WTC11 (cell line): ENCODE results near the gene PMEPA1. TPM values are rescaled to one million over a fixed set of nuclear protein-coding genes. Genes with fewer than 3 reads are reported as not detected.
A peak's percentile ranks its signal among the peaks of the same experiment; 100 is the strongest.

Experiments used
- ATAC-seq: fragments of 200-7000 bp; cut with Tn5 transposase; 2 replicates; pipeline ENCODE4 v1.10.0; 2021; ENCODE audit warnings: mild to moderate bottlenecking, moderate library complexity
- CTCF ChIA-PET: fragments of 300-600 bp; sonication (Branson Sonifier 250); formaldehyde crosslinking; loops from one replicate; lab custom pipeline; 2021; ENCODE audit warnings: antibody characterized with exemption; lab: Charles Lee
- POLR2A ChIA-PET: fragments of 350-600 bp; sonication (Branson Sonifier 250); formaldehyde crosslinking; loops from one replicate; lab custom pipeline; 2021; ENCODE audit warnings: antibody characterized with exemption; lab: Charles Lee
- DNase-seq: peaks from one replicate; pipeline ENCODE4 v3.0.0; 2021; ENCODE audit warnings: low spot score
- H3K27ac Mint-ChIP-seq: 2 replicates; pipeline ENCODE4 v1.8.0; 2021; ENCODE audit warnings: mixed read lengths
- H3K27me3 Mint-ChIP-seq: 2 replicates; pipeline ENCODE4 v1.8.0; 2021; ENCODE audit warnings: low read depth, mild to moderate bottlenecking, moderate library complexity, mixed read lengths
- H3K36me3 Mint-ChIP-seq: 2 replicates; pipeline ENCODE4 v1.8.0; 2021; ENCODE audit warnings: mixed read lengths
- H3K4me1 Mint-ChIP-seq: 2 replicates; pipeline ENCODE4 v1.8.0; 2022; ENCODE audit warnings: mixed read lengths
- H3K4me3 Mint-ChIP-seq: 2 replicates; pipeline ENCODE4 v1.8.0; 2021; ENCODE audit warnings: mild to moderate bottlenecking, moderate library complexity, mixed read lengths
- H3K9me3 Mint-ChIP-seq: 2 replicates; pipeline ENCODE4 v1.8.0; 2021; ENCODE audit warnings: mixed read lengths
- ATF2 ChIP-seq: sonication (generic); formaldehyde crosslinking; IDR thresholded peaks from 2 replicates; pipeline ENCODE4 v1.8.1; 2022; ENCODE audit warnings: low read depth, missing genetic modification reagents, borderline replicate concordance
- CBFB ChIP-seq: sonication (generic); formaldehyde crosslinking; IDR thresholded peaks from 2 replicates; pipeline ENCODE4 v1.8.1; 2022; ENCODE audit warnings: mild to moderate bottlenecking, low read depth, missing genetic modification reagents
- CDX4 ChIP-seq: fragments of 250-450 bp; sonication (Bioruptor Pico); IDR thresholded peaks from 2 replicates; pipeline ENCODE4 v1.9.0; 2021; ENCODE audit warnings: moderate library complexity, mild to moderate bottlenecking, inconsistent platforms, borderline replicate concordance
- ELF4 ChIP-seq: sonication (generic); formaldehyde crosslinking; IDR thresholded peaks from 2 replicates; pipeline ENCODE4 v1.8.1; 2022; ENCODE audit warnings: low read depth, mild to moderate bottlenecking, moderate library complexity, missing genetic modification reagents
- ETV6 ChIP-seq: sonication (generic); formaldehyde crosslinking; IDR thresholded peaks from 2 replicates; pipeline ENCODE4 v1.8.1; 2022; ENCODE audit warnings: mild to moderate bottlenecking, missing genetic modification reagents
- GTF2I ChIP-seq: fragments of 250-450 bp; sonication (Bioruptor Pico); conservative IDR thresholded peaks from 2 replicates; pipeline ENCODE4 v1.4.0; 2021; ENCODE audit warnings: mild to moderate bottlenecking
- JUN ChIP-seq: sonication (generic); formaldehyde crosslinking; IDR thresholded peaks from 2 replicates; pipeline ENCODE4 v1.8.0; 2023; ENCODE audit warnings: mild to moderate bottlenecking, missing genetic modification reagents
- MYBL2 ChIP-seq: sonication (generic); formaldehyde crosslinking; IDR thresholded peaks from 2 replicates; pipeline ENCODE4 v1.8.1; 2023; ENCODE audit warnings: mild to moderate bottlenecking, moderate library complexity, missing genetic modification reagents
- NFE2L1 ChIP-seq: sonication (generic); formaldehyde crosslinking; IDR thresholded peaks from 2 replicates; pipeline ENCODE4 v1.8.1; 2023; ENCODE audit warnings: missing genetic modification reagents
- TCF7 ChIP-seq: sonication (generic); formaldehyde crosslinking; IDR thresholded peaks from 2 replicates; pipeline ENCODE4 v1.8.0; 2022; ENCODE audit warnings: mild to moderate bottlenecking, low read depth, missing genetic modification reagents, moderate library complexity
- USF2 ChIP-seq: sonication (generic); formaldehyde crosslinking; IDR thresholded peaks from 2 replicates; pipeline ENCODE4 v1.8.1; 2023; ENCODE audit warnings: mild to moderate bottlenecking, missing genetic modification reagents, moderate library complexity
- ZBTB21 ChIP-seq: sonication (generic); formaldehyde crosslinking; IDR thresholded peaks from 2 replicates; pipeline ENCODE4 v1.8.1; 2023; ENCODE audit warnings: mild to moderate bottlenecking, missing genetic modification reagents, borderline replicate concordance
- ZNF263 ChIP-seq: sonication (generic); formaldehyde crosslinking; IDR thresholded peaks from 2 replicates; pipeline ENCODE4 v1.8.1; 2022; ENCODE audit warnings: low read depth, mild to moderate bottlenecking, moderate library complexity, missing genetic modification reagents
- ZNF423 ChIP-seq: fragments of 250-450 bp; sonication (Bioruptor Pico); IDR thresholded peaks from 2 replicates; pipeline ENCODE4 v2.1.2; 2022; ENCODE audit warnings: mild to moderate bottlenecking, moderate library complexity
- total RNA-seq: library from RNA; stranded (reverse); gene quantifications from 3 replicates; pipeline ENCODE4 v1.2.3, GENCODE V29; 2021
- TF ChIP-seq, protein P1 (sequence below): sonication (generic); formaldehyde crosslinking; IDR thresholded peaks from 2 replicates; pipeline ENCODE4 v1.8.0; 2023; ENCODE audit warnings: missing genetic modification reagents, mild to moderate bottlenecking, borderline replicate concordance
- TF ChIP-seq, protein P2 (sequence below): fragments of 250-450 bp; sonication (Bioruptor Pico); conservative IDR thresholded peaks from 2 replicates; pipeline ENCODE4 v1.9.0; 2021; ENCODE audit warnings: mild to moderate bottlenecking
- TF ChIP-seq, protein P3 (sequence below): sonication (generic); formaldehyde crosslinking; IDR thresholded peaks from 2 replicates; pipeline ENCODE4 v1.8.1; 2023; ENCODE audit warnings: mild to moderate bottlenecking, missing genetic modification reagents

Gene PMEPA1
- total RNA-seq, 1 experiment from 2014 or later = 40.6 TPM

GRCh38 chr20:57608516-57608915 lies 101.3 kb downstream of the PMEPA1 start:
- no peaks in the 10 kb centered on the region for H3K36me3 Mint-ChIP-seq
- ATAC-seq (no peak), DNase-seq (peak; percentile 8)
- no peaks in the 10 kb centered on the region for H3K27me3 Mint-ChIP-seq
- POLR2A ChIA-PET = no interaction called here
- TF ChIP-seq ELF4 (no peak), ZBTB21 (CRISPR knock-in tag) (no peak), ZNF423 (CRISPR knock-in tag) (no peak), CDX4 (no peak), GTF2I (CRISPR knock-in tag) (no peak)
- TF ChIP-seq, protein P1, sequence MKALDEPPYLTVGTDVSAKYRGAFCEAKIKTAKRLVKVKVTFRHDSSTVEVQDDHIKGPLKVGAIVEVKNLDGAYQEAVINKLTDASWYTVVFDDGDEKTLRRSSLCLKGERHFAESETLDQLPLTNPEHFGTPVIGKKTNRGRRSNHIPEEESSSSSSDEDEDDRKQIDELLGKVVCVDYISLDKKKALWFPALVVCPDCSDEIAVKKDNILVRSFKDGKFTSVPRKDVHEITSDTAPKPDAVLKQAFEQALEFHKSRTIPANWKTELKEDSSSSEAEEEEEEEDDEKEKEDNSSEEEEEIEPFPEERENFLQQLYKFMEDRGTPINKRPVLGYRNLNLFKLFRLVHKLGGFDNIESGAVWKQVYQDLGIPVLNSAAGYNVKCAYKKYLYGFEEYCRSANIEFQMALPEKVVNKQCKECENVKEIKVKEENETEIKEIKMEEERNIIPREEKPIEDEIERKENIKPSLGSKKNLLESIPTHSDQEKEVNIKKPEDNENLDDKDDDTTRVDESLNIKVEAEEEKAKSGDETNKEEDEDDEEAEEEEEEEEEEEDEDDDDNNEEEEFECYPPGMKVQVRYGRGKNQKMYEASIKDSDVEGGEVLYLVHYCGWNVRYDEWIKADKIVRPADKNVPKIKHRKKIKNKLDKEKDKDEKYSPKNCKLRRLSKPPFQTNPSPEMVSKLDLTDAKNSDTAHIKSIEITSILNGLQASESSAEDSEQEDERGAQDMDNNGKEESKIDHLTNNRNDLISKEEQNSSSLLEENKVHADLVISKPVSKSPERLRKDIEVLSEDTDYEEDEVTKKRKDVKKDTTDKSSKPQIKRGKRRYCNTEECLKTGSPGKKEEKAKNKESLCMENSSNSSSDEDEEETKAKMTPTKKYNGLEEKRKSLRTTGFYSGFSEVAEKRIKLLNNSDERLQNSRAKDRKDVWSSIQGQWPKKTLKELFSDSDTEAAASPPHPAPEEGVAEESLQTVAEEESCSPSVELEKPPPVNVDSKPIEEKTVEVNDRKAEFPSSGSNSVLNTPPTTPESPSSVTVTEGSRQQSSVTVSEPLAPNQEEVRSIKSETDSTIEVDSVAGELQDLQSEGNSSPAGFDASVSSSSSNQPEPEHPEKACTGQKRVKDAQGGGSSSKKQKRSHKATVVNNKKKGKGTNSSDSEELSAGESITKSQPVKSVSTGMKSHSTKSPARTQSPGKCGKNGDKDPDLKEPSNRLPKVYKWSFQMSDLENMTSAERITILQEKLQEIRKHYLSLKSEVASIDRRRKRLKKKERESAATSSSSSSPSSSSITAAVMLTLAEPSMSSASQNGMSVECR = no peak
- H3K27ac Mint-ChIP-seq = no peak overlapping the region
- CTCF ChIA-PET = interaction anchor here (1.6 to 5.8 kb wide), 2 partner anchors 10 to 13 kb away, joined by 7 to 37 read pairs; partner anchors contain the start of gene ZBP1
- no peaks in the 10 kb centered on the region for H3K9me3 Mint-ChIP-seq
- H3K4me1 Mint-ChIP-seq = peaks cover 7% of the 10 kb centered on the region; the same call in 1 of the 2 replicates
- H3K4me3 Mint-ChIP-seq = no peak overlapping the region

DNA sequence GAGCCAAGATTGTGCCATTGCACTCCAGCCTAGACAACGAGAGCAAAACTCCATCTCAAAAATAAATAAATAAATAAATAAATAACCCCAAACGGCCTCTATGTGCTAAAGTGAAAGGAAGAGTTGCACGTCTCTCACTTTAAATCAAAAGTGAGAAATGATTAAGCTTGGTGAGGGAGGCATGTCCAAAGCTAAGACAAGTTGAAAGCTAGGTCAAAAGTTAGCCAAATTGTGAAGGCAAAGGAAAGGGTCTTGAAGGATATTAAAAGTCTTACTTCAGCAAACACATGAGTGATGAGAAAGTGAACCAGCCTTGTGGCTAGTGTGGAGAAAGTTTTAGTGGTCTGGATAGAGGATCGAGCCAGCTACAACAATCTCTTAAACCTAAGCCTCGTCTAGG lies 103.9 kb downstream of the PMEPA1 start:
- ChIA-PET POLR2A (no interaction called here), CTCF (interaction anchor here (0.6 kb wide), 1 partner anchor 583 kb away, joined by 3 read pairs; no protein-coding TSS in a partner anchor)
- no peak for TF ChIP-seq TCF7 (CRISPR knock-in tag)
- TF ChIP-seq, protein P2, sequence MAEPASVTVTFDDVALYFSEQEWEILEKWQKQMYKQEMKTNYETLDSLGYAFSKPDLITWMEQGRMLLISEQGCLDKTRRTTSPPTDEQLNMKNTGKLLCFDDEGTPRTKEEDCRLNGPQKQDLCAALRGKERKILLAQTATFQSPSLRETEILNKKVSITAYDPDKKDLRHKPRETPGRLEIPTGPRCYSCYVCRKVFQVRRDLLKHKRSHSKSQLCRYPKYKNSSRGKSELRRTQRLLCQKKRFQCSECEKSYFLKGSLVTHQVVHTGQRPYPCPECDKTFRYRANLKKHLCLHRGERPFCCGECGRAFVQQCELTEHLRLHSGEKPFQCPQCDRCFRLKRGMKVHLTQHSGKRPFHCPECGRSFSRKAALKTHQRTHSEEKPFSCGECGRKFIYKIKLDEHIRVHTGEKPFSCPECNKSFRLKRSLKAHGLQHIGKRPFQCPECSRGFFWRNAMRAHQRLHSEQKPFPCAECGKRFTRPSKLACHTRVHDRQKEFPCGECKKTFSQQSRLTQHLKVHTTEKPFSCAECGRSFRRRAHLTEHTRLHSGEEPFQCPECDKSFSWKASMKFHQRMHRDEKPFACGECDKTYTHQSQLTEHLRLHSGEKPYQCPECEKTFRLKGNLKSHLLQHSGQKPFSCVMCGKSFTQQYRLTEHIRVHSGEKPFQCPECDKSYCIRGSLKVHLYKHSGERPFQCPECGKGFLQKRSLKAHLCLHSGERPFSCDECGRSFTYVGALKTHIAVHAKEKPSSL (CRISPR knock-in tag) = no peak
- Mint-ChIP-seq H3K9me3 (peaks cover 9% of the 10 kb centered on the region; the same call in 1 of the 2 replicates), H3K27me3 (peaks cover 2% of the 10 kb centered on the region; the same call in 1 of the 2 replicates), H3K4me3 (no peak overlapping the region), H3K27ac (no peak overlapping the region), H3K4me1 (peaks cover 7% of the 10 kb centered on the region; the same call in 1 of the 2 replicates), H3K36me3 (no peaks in the 10 kb centered on the region)
- DNase-seq = no peak
- ATAC-seq = no peak

- no peak overlapping the region for H3K4me3 Mint-ChIP-seq
- ChIA-PET CTCF (no interaction called here), POLR2A (no interaction called here)
- H3K27ac Mint-ChIP-seq = no peak overlapping the region
- peaks cover 2% of the 10 kb centered on the region; the same call in 1 of the 2 replicates for H3K27me3 Mint-ChIP-seq
- DNase-seq (no peak), ATAC-seq (no peak)
- H3K36me3 Mint-ChIP-seq = no peaks in the 10 kb centered on the region
- peaks cover 7% of the 10 kb centered on the region; the same call in 1 of the 2 replicates for H3K4me1 Mint-ChIP-seq
- peaks cover 9% of the 10 kb centered on the region; the same call in 1 of the 2 replicates for H3K9me3 Mint-ChIP-seq
- no peak for TF ChIP-seq ZBTB21 (CRISPR knock-in tag)
- TF ChIP-seq ATF2 = no peak
- TF ChIP-seq NFE2L1 (CRISPR knock-in tag) = no peak
- TF ChIP-seq ZNF263 (CRISPR knock-in tag) = no peak
- TF ChIP-seq, protein P3, sequence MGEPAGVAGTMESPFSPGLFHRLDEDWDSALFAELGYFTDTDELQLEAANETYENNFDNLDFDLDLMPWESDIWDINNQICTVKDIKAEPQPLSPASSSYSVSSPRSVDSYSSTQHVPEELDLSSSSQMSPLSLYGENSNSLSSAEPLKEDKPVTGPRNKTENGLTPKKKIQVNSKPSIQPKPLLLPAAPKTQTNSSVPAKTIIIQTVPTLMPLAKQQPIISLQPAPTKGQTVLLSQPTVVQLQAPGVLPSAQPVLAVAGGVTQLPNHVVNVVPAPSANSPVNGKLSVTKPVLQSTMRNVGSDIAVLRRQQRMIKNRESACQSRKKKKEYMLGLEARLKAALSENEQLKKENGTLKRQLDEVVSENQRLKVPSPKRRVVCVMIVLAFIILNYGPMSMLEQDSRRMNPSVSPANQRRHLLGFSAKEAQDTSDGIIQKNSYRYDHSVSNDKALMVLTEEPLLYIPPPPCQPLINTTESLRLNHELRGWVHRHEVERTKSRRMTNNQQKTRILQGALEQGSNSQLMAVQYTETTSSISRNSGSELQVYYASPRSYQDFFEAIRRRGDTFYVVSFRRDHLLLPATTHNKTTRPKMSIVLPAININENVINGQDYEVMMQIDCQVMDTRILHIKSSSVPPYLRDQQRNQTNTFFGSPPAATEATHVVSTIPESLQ (CRISPR knock-in tag) = no peak
- no peak for TF ChIP-seq USF2 (CRISPR knock-in tag)
- TF ChIP-seq JUN (CRISPR knock-in tag) = no peak
- no peak for TF ChIP-seq ETV6 (CRISPR knock-in tag)
- TF ChIP-seq MYBL2 (CRISPR knock-in tag) = no peak
- no peak for TF ChIP-seq CBFB (CRISPR knock-in tag)
- no peak for TF ChIP-seq ZNF423 (CRISPR knock-in tag)
These were observed 104.8 kb downstream of the PMEPA1 start for GRCh38 chr20:57605045-57605444.
